Effector memory CD4-positive, alpha-beta T cell (primary cell): ENCODE results near the gene ST6GALNAC5.

Source experiments
- DNase-seq, 3 donors: peaks; one replicate each; pipeline ENCODE4 v3.0.0-alpha.2; 2020
- H3K27ac ChIP-seq: 2 replicates; pipeline ENCODE4 v1.7.0; 2013; ENCODE audit warnings: mild to moderate bottlenecking, low read length, moderate library complexity; ENCODE audit not compliant: insufficient read depth, poor library complexity, severe bottlenecking
- H3K27me3 ChIP-seq: replicated peaks from 2 replicates; pipeline ENCODE4 v1.7.0; 2013; ENCODE audit warnings: mild to moderate bottlenecking, low read length; ENCODE audit not compliant: insufficient read depth, control insufficient read depth, poor library complexity, severe bottlenecking
- H3K36me3 ChIP-seq: 2 replicates; pipeline ENCODE4 v1.7.0; 2013; ENCODE audit warnings: mild to moderate bottlenecking, low read length, moderate library complexity; ENCODE audit not compliant: control insufficient read depth, insufficient read depth
- H3K4me1 ChIP-seq: 2 replicates; pipeline ENCODE4 v1.7.0; 2013; ENCODE audit warnings: low read length, mild to moderate bottlenecking; ENCODE audit not compliant: control insufficient read depth, insufficient read depth, poor library complexity, severe bottlenecking
- H3K4me3 ChIP-seq: 2 replicates; pipeline ENCODE4 v1.7.0; 2013; ENCODE audit warnings: low read length, low read depth, mild to moderate bottlenecking; ENCODE audit not compliant: insufficient read depth, poor library complexity, severe bottlenecking
- H3K9me3 ChIP-seq: 2 replicates; pipeline ENCODE4 v1.7.0; 2013; ENCODE audit warnings: mild to moderate bottlenecking, low read length, moderate library complexity; ENCODE audit not compliant: control insufficient read depth

The ST6GALNAC5 gene

GRCh38 chr1:76835203-76835602 is 32.1 kb upstream of the ST6GALNAC5 start:
- DNase-seq, result no peak

DNA sequence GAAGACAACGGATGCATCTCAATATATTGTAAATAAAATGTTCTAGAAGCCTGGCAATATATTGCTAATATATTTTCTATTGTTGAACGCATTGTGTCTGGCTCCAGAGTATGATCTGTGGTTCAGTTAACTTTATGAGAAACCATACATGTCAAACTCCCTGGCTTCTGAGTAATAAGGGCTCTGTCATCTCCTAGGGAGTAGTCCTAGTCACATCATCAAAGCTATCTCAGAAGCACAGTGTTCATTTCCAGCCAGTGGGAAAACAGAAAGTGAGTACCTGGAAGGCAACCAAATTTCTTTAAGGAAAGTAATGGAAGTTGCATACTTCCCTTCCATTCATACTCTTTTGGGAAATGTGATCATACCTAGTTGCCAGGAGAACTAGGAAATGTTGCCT is 27.0 kb upstream of the ST6GALNAC5 start:
- no peak for DNase-seq
- Histone ChIP-seq H3K27ac (no peak overlapping the region), H3K36me3 (no peaks in the 10 kb centered on the region), H3K4me3 (no peak overlapping the region), H3K4me1 (no peaks in the 10 kb centered on the region), H3K9me3 (no peaks in the 10 kb centered on the region), H3K27me3 (no peaks in the 10 kb centered on the region)

More at GRCh38 chr1:76835203-76835602, 32.1 kb upstream of the ST6GALNAC5 start:
- Histone ChIP-seq H3K4me3 (no peak overlapping the region), H3K9me3 (no peaks in the 10 kb centered on the region), H3K4me1 (no peaks in the 10 kb centered on the region), H3K27me3 (no peaks in the 10 kb centered on the region), H3K36me3 (no peaks in the 10 kb centered on the region), H3K27ac (no peak overlapping the region)

DNA sequence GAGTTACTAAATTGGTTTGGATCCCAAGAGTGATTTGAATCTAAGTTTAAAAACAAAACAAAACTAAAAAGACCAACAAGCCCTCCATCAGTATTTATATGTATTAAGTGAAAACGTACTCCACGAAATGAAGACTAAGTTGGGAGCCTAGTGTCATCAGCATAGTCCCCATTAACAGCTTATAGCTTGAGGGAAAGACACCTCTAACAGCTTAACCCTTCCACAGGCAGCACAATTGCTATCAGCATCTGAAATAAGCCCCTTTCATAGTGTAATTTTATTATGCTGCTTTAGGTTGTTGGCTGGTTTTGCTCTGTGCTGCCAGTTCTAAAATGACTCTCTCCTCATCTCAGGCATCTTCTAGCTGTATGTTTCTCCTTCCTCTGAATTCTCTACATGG is 25.8 kb upstream of the ST6GALNAC5 start:
- DNase-seq, result no peak
- Histone ChIP-seq H3K27me3 (no peaks in the 10 kb centered on the region), H3K36me3 (no peaks in the 10 kb centered on the region), H3K4me3 (no peak overlapping the region), H3K9me3 (no peaks in the 10 kb centered on the region), H3K27ac (no peak overlapping the region), H3K4me1 (no peaks in the 10 kb centered on the region)

GRCh38 chr1:76843821-76844464 is 23.3 kb upstream of the ST6GALNAC5 start:
- no peaks in the 10 kb centered on the region for H3K27me3 ChIP-seq
- no peak overlapping the region for H3K27ac ChIP-seq
- no peak overlapping the region for H3K4me3 ChIP-seq
- H3K4me1 ChIP-seq, result no peaks in the 10 kb centered on the region
- no peaks in the 10 kb centered on the region for H3K9me3 ChIP-seq
- H3K36me3 ChIP-seq, result no peaks in the 10 kb centered on the region
- DNase-seq, result no peak

DNA sequence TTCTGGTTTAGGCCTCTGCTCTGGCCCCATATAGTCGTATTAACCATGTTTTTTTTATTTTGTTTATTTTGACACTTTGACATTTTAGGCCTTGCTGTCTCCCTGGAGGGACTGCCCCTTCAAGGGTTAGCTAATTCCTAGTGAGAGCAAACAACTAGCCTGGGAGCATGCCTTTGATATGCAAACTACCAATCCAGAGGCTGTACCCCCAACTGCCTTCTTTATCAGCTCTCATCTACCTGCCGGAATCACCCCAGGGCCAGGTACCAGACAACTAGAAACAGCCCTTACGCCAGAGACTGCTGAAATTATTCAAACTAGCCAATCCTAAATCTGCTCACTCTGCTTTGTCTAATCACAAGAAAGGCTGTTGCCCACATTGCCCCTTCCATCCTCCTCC is 13.0 kb upstream of the ST6GALNAC5 start:
- no peaks in the 10 kb centered on the region for H3K9me3 ChIP-seq
- no peak for DNase-seq
- no peak overlapping the region for H3K27ac ChIP-seq
- no peaks in the 10 kb centered on the region for H3K4me1 ChIP-seq
- no peaks in the 10 kb centered on the region for H3K36me3 ChIP-seq
- H3K4me3 ChIP-seq, result no peak overlapping the region
- no peaks in the 10 kb centered on the region for H3K27me3 ChIP-seq

GRCh38 chr1:76856104-76856503 is 11.2 kb upstream of the ST6GALNAC5 start:
- no peak overlapping the region for H3K4me3 ChIP-seq
- no peak for DNase-seq
- no peaks in the 10 kb centered on the region for H3K4me1 ChIP-seq
- no peaks in the 10 kb centered on the region for H3K27me3 ChIP-seq
- no peaks in the 10 kb centered on the region for H3K9me3 ChIP-seq
- no peak overlapping the region for H3K27ac ChIP-seq
- no peaks in the 10 kb centered on the region for H3K36me3 ChIP-seq

GRCh38 chr1:76857138-76857537 is 10.1 kb upstream of the ST6GALNAC5 start:
- DNase-seq, result no peak
- H3K4me3 ChIP-seq, result no peak overlapping the region
- H3K27me3 ChIP-seq, result no peaks in the 10 kb centered on the region
- no peaks in the 10 kb centered on the region for H3K36me3 ChIP-seq
- H3K27ac ChIP-seq, result no peak overlapping the region
- no peaks in the 10 kb centered on the region for H3K9me3 ChIP-seq
- H3K4me1 ChIP-seq, result no peaks in the 10 kb centered on the region

DNA sequence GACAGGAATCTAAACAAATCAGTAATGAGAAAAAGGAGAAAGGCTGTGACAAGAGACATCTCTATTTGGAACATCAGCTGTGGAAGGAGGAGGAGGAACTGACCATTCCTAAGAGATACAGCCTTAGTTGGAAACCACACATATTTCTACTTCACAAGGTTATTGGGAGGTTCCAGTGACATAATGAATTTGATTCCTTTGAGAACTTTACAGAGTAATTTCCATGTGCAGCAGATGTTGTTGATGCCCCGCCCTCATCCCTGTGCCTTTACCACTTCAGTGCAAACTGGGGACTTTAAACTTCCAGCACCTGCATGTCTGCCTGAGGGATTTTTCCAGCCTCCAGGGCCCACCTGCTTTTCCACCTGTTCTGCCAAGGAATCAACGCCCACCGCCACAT is 9.3 kb upstream of the ST6GALNAC5 start:
- no peaks in the 10 kb centered on the region for H3K27me3 ChIP-seq
- H3K9me3 ChIP-seq, result no peaks in the 10 kb centered on the region
- no peak for DNase-seq
- H3K27ac ChIP-seq, result no peak overlapping the region
- no peak overlapping the region for H3K4me3 ChIP-seq
- no peaks in the 10 kb centered on the region for H3K36me3 ChIP-seq
- no peaks in the 10 kb centered on the region for H3K4me1 ChIP-seq

DNA sequence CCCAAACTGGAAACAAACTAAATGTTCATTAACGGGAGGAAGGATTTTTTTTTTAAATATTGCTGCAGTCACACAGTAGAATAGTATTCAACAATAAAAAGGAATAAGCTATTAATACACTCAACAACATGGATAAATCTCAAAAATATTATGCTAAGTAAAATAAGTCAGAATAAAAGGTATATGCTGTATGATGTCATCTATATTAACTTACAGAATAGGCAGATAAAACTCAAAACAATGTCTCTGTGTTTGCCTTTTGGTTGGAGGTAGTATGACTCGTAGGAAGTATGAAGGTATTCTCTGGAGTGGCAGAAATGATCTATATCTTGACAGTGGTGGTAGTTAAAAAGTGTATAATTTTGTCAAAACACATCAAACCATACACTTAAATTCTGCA is 6.1 kb upstream of the ST6GALNAC5 start:
- no peak overlapping the region for H3K27ac ChIP-seq
- no peak overlapping the region for H3K4me3 ChIP-seq
- DNase-seq, result no peak

GRCh38 chr1:76862447-76862846 is 4.8 kb upstream of the ST6GALNAC5 start:
- no peak overlapping the region for H3K4me3 ChIP-seq
- no peaks in the 10 kb centered on the region for H3K36me3 ChIP-seq
- no peak overlapping the region for H3K27ac ChIP-seq
- no peaks in the 10 kb centered on the region for H3K9me3 ChIP-seq
- H3K4me1 ChIP-seq, result peaks cover 2% of the 10 kb centered on the region
- peaks cover 7% of the 10 kb centered on the region for H3K27me3 ChIP-seq
- DNase-seq, result no peak

More for the DNA sequence above, 6.1 kb upstream of the ST6GALNAC5 start:
- Histone ChIP-seq H3K36me3 (no peaks in the 10 kb centered on the region), H3K4me1 (no peaks in the 10 kb centered on the region), H3K9me3 (no peaks in the 10 kb centered on the region), H3K27me3 (peaks cover 7% of the 10 kb centered on the region)
